ENCODE data around the gene ERMP1. TPM values are rescaled to one million over a fixed set of nuclear protein-coding genes. Genes with fewer than 3 reads are reported as not detected.

The ERMP1 gene
- total RNA-seq, 6 experiments from 2014 or later, result 5.1 to 7.5 (median 6.8) TPM

GRCh38 chr9:5815461-5815860, 17.5 kb downstream of the ERMP1 start:
- Mint-ChIP-seq H3K27ac (no peak overlapping the region), H3K36me3 (ENCODE audit: low read depth) (peaks cover 4% of the 10 kb centered on the region; the same call in 1 of the 2 replicates), H3K4me1 (ENCODE audit: low read depth) (peaks cover 36% of the 10 kb centered on the region), H3K9me3 (no peaks in the 10 kb centered on the region), H3K27me3 (ENCODE audit: insufficient read depth) (no peaks in the 10 kb centered on the region), H3K4me3 (no peak overlapping the region)
- DNase-seq, result no peak
- TF ChIP-seq CTCF (IDR thresholded peaks at IDR 0.05), result no peak

GRCh38 chr9:5813824-5814223, 19.1 kb downstream of the ERMP1 start:
- Mint-ChIP-seq H3K9me3 (no peaks in the 10 kb centered on the region), H3K4me3 (no peak overlapping the region)

GRCh38 chr9:5811751-5812150, 21.2 kb downstream of the ERMP1 start:
- Mint-ChIP-seq H3K27ac (no peak overlapping the region), H3K4me1 (ENCODE audit: low read depth) (peaks cover 10% of the 10 kb centered on the region), H3K27me3 (ENCODE audit: insufficient read depth) (no peaks in the 10 kb centered on the region), H3K9me3 (no peaks in the 10 kb centered on the region), H3K36me3 (ENCODE audit: low read depth) (peaks cover 10% of the 10 kb centered on the region; the same call in 1 of the 2 replicates), H3K4me3 (no peak overlapping the region)
- TF ChIP-seq CTCF (IDR thresholded peaks at IDR 0.05), result no peak
- DNase-seq, result no peak

More at GRCh38 chr9:5813824-5814223, 19.1 kb downstream of the ERMP1 start:
- DNase-seq, result no peak
- Mint-ChIP-seq H3K36me3 (ENCODE audit: low read depth) (peaks cover 10% of the 10 kb centered on the region; the same call in 1 of the 2 replicates), H3K27ac (no peak overlapping the region), H3K27me3 (ENCODE audit: insufficient read depth) (no peaks in the 10 kb centered on the region), H3K4me1 (ENCODE audit: low read depth) (peaks cover 27% of the 10 kb centered on the region)
- no peak for TF ChIP-seq CTCF (IDR thresholded peaks at IDR 0.05)

GRCh38 chr9:5805478-5805877, 27.4 kb downstream of the ERMP1 start:
- TF ChIP-seq CTCF (IDR thresholded peaks at IDR 0.05), result no peak
- Mint-ChIP-seq H3K4me3 (no peak overlapping the region), H3K4me1 (ENCODE audit: low read depth) (peaks cover 14% of the 10 kb centered on the region), H3K9me3 (no peaks in the 10 kb centered on the region), H3K36me3 (ENCODE audit: low read depth) (peaks cover 5% of the 10 kb centered on the region; the same call in 1 of the 2 replicates), H3K27ac (no peak overlapping the region), H3K27me3 (ENCODE audit: insufficient read depth) (no peaks in the 10 kb centered on the region)
- no peak for DNase-seq

GRCh38 chr9:5801739-5802113, 31.2 kb downstream of the ERMP1 start:
- TF ChIP-seq CTCF (IDR thresholded peaks at IDR 0.05), result no peak
- DNase-seq, result no peak
- Mint-ChIP-seq H3K4me1 (ENCODE audit: low read depth) (peaks cover 14% of the 10 kb centered on the region), H3K4me3 (no peak overlapping the region), H3K9me3 (no peaks in the 10 kb centered on the region), H3K27me3 (ENCODE audit: insufficient read depth) (no peaks in the 10 kb centered on the region; the same call in 1 of the 2 replicates), H3K36me3 (ENCODE audit: low read depth) (no peaks in the 10 kb centered on the region; the same call in 1 of the 2 replicates), H3K27ac (no peak overlapping the region)

Measured in HFFc6 (cell line).